GM03348 (cell line): ENCODE results near the gene APC.
A peak's percentile ranks its signal among the peaks of the same experiment; 100 is the strongest.
"Not testable (repeated sequence)": the region's sequence is repeated elsewhere in the genome, so short reads cannot be mapped to it uniquely, and the experiment has no call there.

Experiments
- DNase-seq: peaks from one replicate; pipeline ENCODE4 v3.0.0; 2012; ENCODE audit warnings: low spot score

Gene APC

GRCh38 chr5:112716895-112717294, 20.8 kb upstream of the APC start:
- not testable (repeated sequence) for DNase-seq

GRCh38 chr5:112717506-112718082, 20.1 kb upstream of the APC start:
- DNase-seq: no peak

GRCh38 chr5:112718344-112718743, 19.3 kb upstream of the APC start:
- no peak for DNase-seq

GRCh38 chr5:112720576-112720975, 17.1 kb upstream of the APC start:
- DNase-seq: no peak

GRCh38 chr5:112724901-112725300, 12.8 kb upstream of the APC start:
- no peak for DNase-seq

GRCh38 chr5:112729630-112730029, 8.1 kb upstream of the APC start:
- DNase-seq: no peak

- DNase-seq: no peak
Measured at GRCh38 chr5:112732131-112732530, 5.6 kb upstream of the APC start.

GRCh38 chr5:112733586-112733985, 4.1 kb upstream of the APC start:
- no peak for DNase-seq

GRCh38 chr5:112734597-112734996, 3.1 kb upstream of the APC start:
- no peak for DNase-seq

- peak; percentile 31 for DNase-seq
Measured at GRCh38 chr5:112735702-112736101, 2.0 kb upstream of the APC start.

GRCh38 chr5:112737070-112737462, 619 bp upstream of the APC start:
- no peak for DNase-seq

- peak; percentile 21 for DNase-seq
Measured at GRCh38 chr5:112738191-112738560, 491 bp downstream of the APC start.

GRCh38 chr5:112742424-112742823, 4.7 kb downstream of the APC start:
- DNase-seq: no peak

- DNase-seq: no peak
Measured at GRCh38 chr5:112743631-112744030, 5.9 kb downstream of the APC start.

GRCh38 chr5:112752335-112752734, 14.7 kb downstream of the APC start:
- DNase-seq: no peak

GRCh38 chr5:112755703-112756102, 18.0 kb downstream of the APC start:
- DNase-seq: no peak

- peak; percentile 57 for DNase-seq
Measured at GRCh38 chr5:112757468-112758208, 20.0 kb downstream of the APC start.

- DNase-seq: no peak
Measured at GRCh38 chr5:112758676-112759075, 21.0 kb downstream of the APC start.

- peak; percentile 64 for DNase-seq
Measured at GRCh38 chr5:112762113-112762810, 24.6 kb downstream of the APC start.

- no peak for DNase-seq
Measured at GRCh38 chr5:112763165-112763564, 25.5 kb downstream of the APC start.

GRCh38 chr5:112772124-112772523, 34.4 kb downstream of the APC start:
- peak; percentile 7 for DNase-seq

- DNase-seq: peak; percentile 32
Measured at GRCh38 chr5:112776301-112776856, 38.7 kb downstream of the APC start.

- DNase-seq: peak; percentile 52
Measured at GRCh38 chr5:112779531-112779930, 41.8 kb downstream of the APC start.
